DMS53 treated with DMSO at 0.1 percent for 48 hours (cell line): ENCODE data around the gene KCNIP1.
"Not testable (repeated sequence)": the region's sequence is repeated elsewhere in the genome, so short reads cannot be mapped to it uniquely, and the experiment has no call there.

Source experiments
- DNase-seq: peaks from one replicate; lab custom pipeline; 2025; ENCODE audit not compliant: unreplicated experiment; lab: John Stamatoyannopoulos, UW

The KCNIP1 gene

DNA sequence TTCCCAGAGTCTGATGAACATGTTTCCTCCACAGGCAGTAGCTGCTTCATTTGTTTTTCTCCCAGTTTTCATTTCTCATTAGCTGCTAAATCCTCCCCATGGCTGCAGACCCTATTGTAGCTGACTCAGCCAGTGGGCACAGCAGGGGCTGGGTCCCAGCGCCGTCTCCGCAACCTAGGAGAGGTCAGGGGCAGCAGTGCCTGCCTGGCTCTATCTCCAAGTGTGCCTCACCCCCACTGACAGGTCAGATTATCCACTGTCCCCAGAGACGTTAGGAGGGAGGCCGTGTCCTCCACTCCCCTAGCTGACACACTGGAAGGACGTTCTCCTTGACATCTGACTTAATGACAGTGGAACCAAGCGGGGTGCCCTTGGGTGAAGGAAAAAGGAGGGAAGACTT is 31.1 kb downstream of the KCNIP1 start:
- DNase-seq: no peak

DNA sequence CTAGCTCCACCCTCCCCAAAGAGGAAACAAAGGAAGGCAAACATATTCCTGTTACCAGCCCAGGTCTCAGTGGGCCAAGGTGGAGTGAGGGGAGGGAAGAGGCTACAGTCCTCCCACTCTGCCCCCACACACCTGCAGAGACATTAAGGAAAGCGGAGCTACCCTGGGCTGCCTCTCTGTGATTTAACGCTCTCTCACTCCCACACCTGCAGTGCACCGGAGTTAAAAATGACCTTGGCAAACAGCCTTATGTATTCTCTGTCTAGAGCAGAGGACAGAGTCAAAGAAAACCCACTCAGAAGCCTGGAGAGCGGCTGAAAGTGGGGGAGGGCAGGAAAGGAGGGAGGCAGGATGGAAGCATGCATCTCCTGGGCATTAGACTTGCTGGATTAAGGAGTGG is 32.7 kb downstream of the KCNIP1 start:
- DNase-seq: no peak

DNA sequence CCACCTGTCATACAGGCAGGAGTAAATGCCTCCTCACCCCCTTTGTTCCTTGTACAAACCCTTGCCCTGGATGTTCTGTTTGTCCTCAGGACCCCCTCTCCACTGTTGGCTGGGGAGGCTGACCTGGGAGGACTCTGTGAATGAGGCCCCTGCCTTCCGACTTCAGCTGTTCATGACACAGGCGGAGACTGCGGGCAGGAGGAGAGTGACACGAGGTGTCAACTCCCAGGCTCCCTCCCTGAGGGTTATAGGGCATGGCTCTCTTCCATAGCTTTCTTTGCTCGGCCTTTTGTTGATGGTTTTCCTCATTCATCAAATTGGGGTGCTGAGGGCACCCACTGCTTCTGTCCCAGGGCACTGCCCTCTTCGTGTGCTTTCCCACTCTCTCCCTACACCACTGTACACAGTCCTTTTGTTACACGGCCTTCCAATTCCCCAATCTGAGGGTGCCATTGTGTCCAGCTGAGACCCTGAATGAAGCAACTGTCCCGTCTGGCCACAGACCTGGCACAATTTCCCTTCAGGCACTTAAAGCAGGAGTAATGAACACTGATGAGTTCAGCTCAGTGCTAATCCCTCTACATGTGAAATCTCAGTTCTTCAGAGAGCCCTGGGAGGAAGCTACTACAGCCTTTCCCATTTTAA is 33.8 kb downstream of the KCNIP1 start:
- no peak for DNase-seq

DNA sequence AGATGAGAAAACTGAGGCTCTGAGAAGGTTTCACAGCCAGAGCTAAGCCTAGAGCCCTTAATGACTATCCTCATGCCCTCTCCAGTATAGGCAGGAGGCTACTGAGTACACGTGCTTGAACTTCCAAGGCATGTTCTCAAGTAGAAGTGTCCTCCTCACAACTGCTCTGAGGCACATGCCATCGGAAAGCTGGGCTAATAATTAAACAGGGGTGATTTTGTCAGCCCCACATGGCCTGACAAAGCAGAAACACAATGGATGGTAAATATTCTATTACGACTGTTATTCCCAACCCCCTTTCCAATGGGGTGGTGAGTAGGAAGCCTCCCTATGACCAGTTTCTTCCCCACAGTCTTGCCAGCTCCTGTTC is 34.3 kb downstream of the KCNIP1 start:
- no peak for DNase-seq

DNA sequence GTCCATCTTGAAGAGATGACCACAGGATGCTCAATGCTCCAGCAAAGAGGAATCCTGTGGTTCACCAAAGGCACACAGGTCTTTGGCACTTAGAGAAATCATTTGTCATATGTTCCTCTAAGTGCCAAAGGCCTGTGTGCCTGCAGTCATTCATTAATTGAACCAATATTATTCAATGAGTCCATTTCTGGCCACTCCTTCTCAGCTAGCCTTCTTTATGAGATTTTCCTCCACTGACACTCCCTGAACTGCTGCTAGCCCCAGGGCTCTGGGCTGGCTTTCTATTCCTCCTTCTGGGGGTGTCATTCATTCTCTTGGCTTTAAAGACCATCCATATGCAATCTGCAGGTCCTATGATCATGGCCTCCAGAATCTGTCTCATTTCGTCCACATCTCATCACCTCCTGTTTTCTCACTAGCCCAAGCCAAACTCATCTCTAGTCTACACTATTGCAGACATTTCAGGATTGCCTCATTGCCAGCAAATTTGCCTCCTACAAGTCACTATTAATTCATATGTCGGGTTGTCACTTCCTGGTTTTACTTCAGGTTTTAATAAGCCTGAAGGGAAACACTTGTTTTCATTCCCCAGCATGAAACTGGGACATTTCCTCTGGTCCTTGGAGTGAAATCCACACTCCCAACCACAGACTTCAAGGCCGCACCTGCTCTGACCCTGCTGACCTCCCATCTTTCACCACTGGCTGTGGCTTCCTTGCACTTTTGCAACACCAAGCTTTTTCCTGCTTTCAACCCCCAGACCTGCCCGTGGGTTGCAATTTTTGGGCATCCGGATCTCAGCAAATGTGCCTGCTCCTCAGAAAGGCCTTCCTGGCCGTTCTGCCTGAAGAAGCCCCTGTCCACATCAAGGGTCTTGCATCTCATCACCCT is 35.1 kb downstream of the KCNIP1 start:
- DNase-seq: no peak

DNA sequence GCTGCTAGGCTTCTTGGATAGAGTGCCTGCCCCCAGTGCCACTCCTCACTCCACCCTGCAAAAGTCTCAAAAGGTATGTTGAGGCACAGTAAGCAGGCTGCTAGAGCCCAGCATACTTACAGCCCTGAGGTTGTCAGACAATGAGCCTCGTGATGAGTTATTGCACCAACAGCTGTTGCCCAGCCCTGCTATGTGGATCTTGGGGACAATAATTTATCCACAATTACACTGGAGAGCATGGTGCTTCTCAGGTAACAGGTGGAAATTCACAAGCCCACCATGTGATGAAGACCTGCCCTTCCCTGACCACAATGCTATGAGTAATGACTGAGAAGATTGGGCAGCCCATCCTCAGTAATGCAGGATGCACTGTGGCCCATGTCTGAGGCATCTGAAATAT is 36.5 kb downstream of the KCNIP1 start:
- DNase-seq: no peak

DNA sequence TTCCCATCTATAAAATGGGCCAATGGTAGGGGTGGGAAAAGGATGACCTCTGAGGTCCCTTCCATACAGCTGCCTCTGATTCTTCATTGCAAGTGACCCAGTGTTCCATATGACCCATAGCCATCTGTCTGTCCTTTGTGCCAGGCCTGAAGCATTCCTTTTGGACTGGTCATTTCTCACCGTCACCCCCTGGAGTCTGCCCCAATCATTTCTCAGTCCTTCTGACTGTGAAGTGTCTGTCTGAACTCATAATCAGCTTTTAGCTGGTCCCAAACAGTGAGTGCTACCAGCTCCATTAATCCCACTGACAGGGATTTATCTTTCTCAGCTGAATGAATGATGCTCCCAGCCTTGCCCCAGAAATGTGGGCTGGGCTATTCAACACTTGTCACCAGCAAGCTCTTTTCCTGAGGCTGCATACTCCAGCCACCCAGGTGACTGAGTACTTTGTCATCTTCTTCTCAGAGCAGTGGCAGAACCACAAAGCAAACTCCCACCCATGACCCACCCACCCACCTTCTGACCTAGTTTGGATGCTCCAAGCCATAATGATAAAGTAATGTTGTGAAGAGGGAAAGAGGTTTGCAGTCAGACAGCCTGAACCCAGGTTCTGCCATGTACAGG is 37.4 kb downstream of the KCNIP1 start:
- DNase-seq: no peak

DNA sequence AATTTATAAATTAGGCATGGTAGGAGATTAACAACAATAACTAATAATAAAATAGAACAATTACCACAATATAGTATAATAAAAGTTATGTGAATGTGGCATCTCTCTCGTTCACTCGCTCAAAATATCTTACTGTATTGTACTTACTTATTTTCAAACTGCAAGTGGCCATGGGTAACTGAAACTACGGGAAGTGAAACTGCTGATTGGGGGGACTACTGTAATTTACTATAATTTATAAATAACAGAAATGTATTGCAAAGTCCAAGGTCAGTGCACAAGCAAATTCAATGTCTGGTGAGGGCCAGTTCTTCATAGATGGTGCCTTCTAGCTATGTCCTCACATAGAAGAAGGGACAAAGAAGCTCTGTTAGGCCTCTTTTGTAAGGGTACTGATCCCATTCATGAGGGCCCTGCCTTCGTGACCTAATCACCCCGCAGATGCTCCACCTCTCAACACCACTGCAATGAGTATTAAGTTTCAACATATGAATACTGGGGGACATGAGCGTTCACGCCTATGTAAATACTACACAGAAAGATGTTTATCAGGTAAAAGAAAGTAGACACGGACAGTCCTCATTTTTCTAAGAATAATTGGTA is 39.0 kb downstream of the KCNIP1 start:
- no peak for DNase-seq

DNA sequence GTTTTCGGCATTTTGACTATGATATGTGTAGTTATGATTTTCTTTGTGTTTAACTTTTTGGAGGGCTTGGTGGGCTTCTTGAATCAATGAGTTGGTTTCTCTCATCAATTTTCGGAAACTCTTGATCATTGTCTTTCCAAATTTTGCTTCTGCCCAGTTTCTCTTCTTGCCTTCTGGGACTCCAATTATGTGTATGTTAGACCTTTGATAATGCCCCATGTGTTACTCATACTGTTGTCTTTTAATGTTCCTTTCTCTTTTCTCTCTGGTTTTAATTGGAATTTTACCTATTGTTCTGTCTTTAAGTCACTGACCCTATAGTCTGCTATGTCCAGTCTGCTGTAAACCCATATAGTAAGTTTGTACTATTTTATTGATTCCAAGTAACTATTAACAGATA is 41.5 kb downstream of the KCNIP1 start:
- no peak for DNase-seq

DNA sequence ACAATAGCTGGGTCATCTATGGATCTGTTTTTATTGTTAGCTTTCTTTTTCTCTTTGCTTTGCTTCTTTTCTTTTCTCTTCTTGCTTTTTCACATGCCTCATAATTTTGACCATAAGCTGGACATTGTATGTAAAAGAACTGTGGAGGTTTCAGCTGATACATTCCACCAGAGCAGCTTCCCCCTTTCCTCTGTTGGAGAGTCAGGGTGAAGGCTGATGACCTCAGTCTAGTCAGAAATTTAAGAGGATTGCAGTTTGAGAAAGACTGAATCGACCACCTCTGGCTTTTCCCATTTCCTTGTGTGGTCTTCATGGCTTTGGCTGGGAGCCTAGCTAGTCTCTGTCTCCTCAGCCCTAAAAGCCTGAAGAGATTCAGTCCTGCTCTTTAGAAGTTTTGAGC is 42.0 kb downstream of the KCNIP1 start:
- DNase-seq: no peak

DNA sequence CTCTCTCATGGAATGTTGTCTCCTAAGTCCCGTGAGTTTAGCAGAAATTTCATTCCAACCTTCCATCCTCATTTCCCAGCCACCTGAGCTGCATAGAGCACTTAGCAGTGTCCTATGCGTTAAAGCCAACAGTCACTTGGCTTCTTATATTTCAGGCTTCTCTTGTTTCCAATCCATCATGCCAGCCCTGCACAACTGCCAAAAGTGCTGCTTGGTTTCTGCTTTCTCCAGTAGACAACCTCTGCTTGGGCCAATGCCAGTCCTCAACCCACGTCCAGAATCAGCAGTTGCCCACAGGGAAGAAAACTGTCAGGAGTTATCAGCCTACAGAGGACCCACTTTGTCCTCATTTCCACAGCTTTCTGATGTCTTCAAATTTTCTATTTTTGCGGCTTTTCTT is 42.5 kb downstream of the KCNIP1 start:
- no peak for DNase-seq

DNA sequence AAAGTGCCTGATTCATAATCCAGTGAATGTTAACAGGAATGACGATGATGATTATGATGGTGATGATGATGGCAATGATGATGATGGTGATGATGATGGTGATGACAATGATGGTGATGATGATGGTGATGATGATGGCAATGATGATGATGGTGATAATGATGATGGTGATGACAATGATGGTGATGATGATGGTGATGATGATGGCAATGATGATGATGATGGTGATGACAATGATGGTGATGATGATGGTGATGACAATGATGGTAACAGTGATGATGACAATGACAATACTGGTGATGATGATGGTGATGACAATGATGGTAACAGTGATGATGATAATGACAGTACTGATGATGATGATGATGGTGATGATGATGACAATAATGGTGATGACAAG is 46.6 kb downstream of the KCNIP1 start:
- not testable (repeated sequence) for DNase-seq

DNA sequence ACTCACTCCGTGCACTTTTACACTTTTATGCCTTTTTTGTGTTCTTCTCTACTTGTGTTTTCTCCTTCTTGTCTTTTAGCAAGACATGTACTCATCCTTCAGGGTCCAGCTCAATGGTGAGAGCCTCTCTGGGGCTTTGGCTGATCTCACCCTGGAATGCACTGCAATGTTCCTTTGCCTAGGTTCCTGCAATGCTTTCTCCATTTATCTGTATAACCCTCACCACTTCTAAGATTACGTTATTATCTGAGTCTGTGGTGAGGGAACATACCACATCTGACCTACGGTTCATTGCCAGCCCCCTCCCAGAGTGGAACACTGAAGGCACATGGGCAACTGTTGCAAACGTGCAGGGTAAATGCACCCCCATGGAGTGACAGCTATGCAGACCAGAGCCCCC is 47.3 kb downstream of the KCNIP1 start:
- no peak for DNase-seq

DNA sequence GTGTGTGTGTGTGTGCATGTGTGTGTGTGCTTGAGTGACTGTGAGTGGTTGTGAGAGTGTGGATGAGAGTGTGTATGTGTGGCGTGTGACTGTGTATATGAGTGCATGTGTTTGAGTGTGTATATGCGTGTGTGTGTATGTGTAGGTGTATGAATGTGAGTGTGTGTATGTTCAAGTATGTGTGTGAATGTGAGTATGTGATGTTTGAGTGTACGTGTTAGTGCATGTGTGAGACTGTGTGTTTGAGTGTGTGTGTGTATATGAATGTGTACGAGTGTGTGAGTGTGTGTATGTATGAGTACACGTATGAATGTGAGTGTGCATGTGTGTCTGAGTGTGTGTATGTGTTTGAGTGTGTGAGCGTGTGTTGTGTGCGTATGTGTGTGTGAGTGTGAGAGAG is 47.8 kb downstream of the KCNIP1 start:
- no peak for DNase-seq

DNA sequence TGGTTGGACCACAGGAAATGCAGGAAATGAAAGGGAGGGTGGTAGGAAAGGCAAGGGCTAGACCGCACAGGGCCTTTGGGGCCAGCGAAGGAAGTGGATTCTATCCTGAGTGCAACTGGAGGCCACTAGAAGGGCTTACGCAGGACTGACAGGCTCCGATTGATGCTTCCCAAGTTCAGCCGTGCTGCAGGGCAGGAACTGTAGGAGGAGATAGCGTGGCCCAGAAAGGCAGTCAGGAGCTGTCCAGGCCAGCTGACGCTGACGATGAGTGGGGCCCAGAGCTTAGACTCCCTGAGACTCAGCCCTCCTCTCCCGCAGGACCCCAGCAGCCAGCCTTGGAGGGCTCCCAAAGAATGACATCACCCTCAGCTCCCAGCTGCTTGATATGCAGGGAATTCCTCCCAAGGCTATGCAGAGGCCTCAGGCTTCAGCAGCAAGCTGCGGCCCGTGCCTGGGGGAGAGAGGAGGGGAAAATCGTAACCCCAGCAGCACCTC is 48.8 kb downstream of the KCNIP1 start:
- DNase-seq: no peak

DNA sequence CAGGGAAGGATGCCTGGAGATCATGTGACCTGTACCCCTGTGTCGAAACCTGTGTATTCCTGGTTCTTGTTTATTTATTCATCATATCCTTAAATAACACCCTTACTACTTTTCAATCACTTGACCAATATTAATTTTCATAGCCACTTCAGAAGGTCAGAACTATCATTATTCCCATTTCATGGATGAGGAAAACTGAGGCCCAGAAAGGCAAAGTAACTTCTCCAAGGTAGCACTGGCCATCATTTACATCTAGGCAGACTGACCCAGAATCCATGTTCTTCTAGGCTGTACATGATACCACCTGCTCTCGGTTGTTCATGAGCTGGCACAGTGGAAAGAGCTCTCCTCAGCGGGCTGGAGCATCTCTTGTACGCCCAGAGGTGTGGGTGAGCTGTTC is 49.4 kb downstream of the KCNIP1 start:
- DNase-seq: no peak

DNA sequence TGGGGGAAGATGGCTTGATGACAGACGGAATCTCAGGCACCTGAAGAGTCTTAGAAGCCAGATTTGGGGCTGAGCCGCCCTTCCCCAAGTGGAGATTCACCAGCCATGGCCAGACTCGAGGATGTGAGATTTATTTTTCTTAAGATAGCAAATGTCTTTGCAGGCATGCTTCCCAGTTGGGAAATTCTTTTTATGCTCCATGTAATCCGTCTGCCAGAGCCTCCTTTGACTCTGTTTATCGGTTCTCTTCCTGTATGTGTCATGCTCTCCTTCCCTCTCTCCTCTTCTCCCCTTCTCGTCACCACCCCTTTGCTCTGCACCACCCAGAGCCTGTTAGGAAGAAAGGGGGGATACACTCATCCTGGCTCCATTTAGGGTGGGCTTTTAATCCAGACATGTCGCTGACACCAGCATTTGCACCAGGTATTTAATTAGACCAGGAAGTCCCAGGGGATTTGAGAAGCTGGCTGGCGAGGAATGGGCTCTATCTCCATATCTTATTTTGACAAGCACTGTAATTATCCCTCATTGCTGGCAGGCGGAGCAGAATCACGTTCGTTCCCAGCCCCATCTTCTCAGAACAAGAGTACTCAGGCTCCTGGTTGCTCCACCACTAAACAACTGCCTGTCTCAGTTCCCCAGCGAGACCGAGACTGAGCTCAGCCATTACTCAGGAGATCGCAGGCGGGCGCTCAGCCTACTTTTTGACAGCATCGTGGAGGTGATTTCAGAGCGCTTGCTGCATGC is 50.9 kb downstream of the KCNIP1 start:
- DNase-seq: no peak

DNA sequence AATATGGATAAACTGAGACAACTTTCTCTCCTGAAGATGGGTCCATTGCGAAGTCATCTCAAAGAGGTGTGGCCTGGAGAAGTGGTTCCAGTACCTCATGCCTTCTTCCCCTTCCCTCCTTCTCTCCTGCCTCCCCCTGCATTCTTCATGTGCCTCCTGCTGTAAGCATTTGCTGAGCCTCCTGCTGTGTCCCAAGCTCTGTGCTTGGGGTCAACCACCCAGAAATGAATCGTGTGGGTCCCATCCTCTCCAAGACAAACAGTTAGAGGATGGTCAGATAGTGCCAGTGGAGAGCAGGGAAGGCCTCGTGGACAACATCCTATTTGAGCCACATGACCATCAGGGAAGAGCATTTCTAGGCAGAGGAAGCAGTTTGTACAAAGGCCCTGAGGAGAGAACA is 53.5 kb downstream of the KCNIP1 start:
- no peak for DNase-seq

DNA sequence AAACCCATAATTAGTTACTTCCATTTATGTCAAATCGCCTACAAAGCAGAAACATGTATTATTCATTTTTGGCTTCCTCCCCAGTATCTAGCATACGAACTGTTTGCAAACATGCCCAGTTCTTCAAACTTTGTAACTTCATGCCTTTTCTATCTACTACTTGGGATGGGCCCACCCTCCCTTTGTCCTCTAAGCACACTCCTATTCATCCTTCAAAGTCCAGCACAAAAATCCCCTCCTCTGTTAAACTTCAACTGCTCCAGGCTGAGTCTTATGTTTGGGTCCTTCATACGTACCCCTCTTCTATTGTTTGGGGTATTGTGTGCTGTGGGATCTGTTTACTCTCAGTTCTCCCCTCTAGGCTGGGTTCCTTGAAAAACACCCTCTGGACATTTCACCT is 55.5 kb downstream of the KCNIP1 start:
- DNase-seq: no peak

DNA sequence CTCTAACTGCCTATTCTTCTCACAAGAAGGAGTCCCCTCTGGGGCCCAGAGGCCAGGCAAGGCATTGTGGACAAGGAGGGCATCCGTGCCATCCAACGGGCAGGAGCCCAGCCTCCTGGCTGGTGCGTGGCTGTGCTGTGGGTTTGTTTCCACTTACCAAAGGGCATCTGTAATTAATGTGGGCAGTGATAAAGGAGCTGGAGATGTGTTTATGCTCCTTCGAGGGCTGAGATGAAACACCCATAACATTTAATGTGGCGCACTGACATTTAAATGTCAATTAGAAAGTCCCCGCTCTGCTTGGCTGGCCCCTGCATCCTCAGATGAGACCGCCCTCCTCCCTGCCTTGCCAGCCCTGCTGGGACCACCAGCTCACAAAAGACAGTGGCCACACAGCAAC is 57.1 kb downstream of the KCNIP1 start:
- no peak for DNase-seq
